NCI-H69 (cell line): ENCODE results near the gene BSND.

ENCODE experiments used
- DNase-seq: peaks from one replicate; lab custom pipeline; 2025; lab: John Stamatoyannopoulos, UW

BSND gene

DNA sequence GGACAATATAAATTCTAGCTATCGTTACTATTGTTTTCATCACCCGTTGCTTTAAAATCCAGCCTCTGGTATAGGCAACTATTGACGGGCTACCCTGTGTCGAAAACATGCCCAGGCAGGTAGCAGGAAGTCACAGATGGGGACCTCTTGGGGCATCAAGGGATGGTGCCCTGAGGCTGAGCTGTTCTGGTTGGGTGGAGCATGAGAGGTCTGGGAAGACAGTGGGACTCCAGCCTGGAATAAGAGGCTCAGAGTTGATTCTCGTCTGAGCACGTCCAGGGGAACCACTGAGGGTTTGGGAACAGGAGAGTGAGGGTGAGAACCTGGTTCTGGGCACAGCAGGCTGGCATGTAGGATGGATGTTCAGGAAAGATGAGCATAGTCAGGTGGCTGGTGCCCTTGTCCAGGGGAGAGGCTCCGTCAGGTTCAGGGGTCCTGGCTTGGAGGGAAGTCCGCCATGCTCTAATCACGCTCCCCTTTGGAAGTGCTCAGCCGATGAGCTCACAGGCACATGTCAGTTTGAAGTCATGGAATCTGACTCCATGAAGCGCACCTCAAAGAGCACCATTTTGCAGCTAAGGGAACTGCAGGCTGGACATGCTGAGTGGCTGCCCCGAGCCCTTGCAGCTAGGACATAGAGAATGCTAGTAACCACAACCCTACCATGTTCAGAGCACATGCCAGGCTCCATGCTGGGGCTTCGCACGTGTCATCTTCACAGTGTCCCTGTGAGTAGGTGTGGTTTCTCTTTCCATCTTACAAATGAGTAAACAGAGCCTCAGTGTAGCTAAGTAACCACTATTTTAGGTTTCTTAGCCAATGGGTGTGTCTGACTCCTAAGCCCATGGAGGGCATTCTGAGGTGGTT lies 61.6 kb downstream of the BSND start:
- DNase-seq: peak; percentile 74

DNA sequence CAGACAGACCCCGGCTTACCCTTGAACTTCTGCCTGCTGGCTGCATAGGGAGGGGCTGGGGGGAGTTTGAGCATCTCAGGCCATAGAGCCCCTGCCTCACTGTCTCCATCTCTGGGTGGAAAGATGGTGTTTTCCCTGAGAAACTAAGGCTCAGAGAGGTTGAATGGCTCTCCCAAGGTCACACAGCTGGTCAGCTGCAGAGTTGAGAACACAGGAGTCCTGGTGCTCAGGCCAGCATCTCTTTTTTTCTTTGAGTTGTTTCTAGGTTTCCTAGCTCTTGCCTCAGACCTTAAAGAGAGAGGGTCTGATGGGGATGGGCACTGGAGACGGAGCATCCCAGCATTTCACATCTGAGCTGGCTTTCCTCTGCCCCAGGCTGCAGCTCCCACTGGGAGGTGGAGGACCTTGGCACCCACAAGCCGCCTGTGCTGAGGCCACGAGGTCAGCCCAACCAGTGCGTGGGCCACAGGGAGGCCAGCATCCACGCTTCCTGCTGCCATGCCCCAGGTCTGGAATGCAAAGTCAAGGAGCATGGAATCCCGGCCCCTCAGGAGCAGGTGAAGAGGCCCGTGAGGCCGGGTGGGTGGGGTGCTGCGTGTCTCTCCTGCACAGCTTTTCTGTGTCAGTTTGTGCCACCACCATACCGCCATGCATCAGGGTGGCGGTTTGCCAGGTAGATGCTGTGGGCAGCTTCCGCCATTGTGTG lies 62.4 kb downstream of the BSND start:
- peak; percentile 5 for DNase-seq
